Body of pancreas (tissue), 4 donors: ENCODE data around the gene MAP3K5. TPM values are rescaled to one million over a fixed set of nuclear protein-coding genes. Genes with fewer than 3 reads are reported as not detected.

Experiments
- ATAC-seq: fragments of 150-250 bp; one replicate; pipeline ENCODE4 v1.9.1; 2016
- DNase-seq, 4 donors: peaks; one replicate each; pipeline ENCODE4 v3.0.0-alpha.2; 2019
- H3K27ac ChIP-seq, 4 donors: fragments of 200-600 bp; sonication (generic); 1 replicate in 3 of 4; 2 replicates in 1 of 4; pipeline versions ENCODE4 v1.5.1 to v1.6.1; 2016 to 2019; ENCODE audit warnings: mild to moderate bottlenecking in 1 of 4, mixed read lengths in 1 of 4, moderate library complexity in 1 of 4
- H3K27me3 ChIP-seq, 2 donors: fragments of 200-600 bp; sonication (generic); one replicate each; pipeline ENCODE4 v1.6.0; 2016; ENCODE audit warnings: mild to moderate bottlenecking in 1 of 2
- H3K36me3 ChIP-seq, 2 donors: fragments of 200-600 bp; sonication (generic); replicated peaks in 1 of 2; 2 replicates each; pipeline ENCODE4 v1.5.1; 2016; ENCODE audit warnings: low read depth in 2 of 2; ENCODE audit not compliant: insufficient read depth in 1 of 2
- H3K4me1 ChIP-seq: fragments of 200-600 bp; sonication (generic); one replicate; pipeline ENCODE4 v1.6.0; 2016
- H3K4me3 ChIP-seq, 2 donors: fragments of 200-600 bp; sonication (generic); 1 replicate in 1 of 2; 2 replicates in 1 of 2; pipeline ENCODE4 v1.5.1; 2016 to 2019
- H3K9me3 ChIP-seq, 3 donors: fragments of 200-600 bp; sonication (generic); 1 replicate in 2 of 3; 2 replicates in 1 of 3; pipeline ENCODE4 v1.5.1; 2016
- CTCF ChIP-seq, 7 experiments: fragments of 450-650 bp in 4 of 7; fragments of 200-600 bp in 3 of 7; sonication (generic) in 3 of 7; IDR thresholded peaks; one replicate each; pipeline ENCODE4 v1.5.1; 2016 to 2019; ENCODE audit warnings: antibody characterized with exemption in 7 of 7
- POLR2A ChIP-seq, 3 donors: fragments of 450-650 bp; IDR thresholded peaks; one replicate each; pipeline ENCODE4 v1.6.1; 2016; ENCODE audit warnings: antibody characterized with exemption in 3 of 3, mild to moderate bottlenecking in 2 of 3
- WGBS, 2 donors: methylation state at CpG; one replicate each; pipeline ENCODE4 v1.1.5; 2017; 5-methylcytosine and 5-hydroxymethylcytosine counted together
- intact Hi-C: fragments of 100-400 bp; cut with DNase I; formaldehyde crosslinking; loops from one replicate; pipeline ENCODE4 v1.15.1; 2023
- total RNA-seq, 2 donors: library from RNA; depleted of rRNA; stranded (reverse); fragments of >200 nt; gene quantifications; one replicate each; pipeline ENCODE4 v1.1.0, GENCODE V29; 2016

The MAP3K5 gene
- total RNA-seq, 2 donors from 2014 or later, result 33.7 to 36.9 TPM

- ATAC-seq, result no peak
- Histone ChIP-seq H3K9me3 (no peaks in the 10 kb centered on the region), H3K4me1 (peaks cover 67% of the 10 kb centered on the region), H3K4me3 (no peak overlapping the region), H3K36me3 (no peaks in the 10 kb centered on the region), H3K27me3 (no peaks in the 10 kb centered on the region), H3K27ac (peak overlapping the region in 2 of 4 donors; percentile 3 to 14)
- intact Hi-C loops, result no loop called here
- DNase-seq, result no peak
- WGBS, 2 donors, result 79 to 81% methylated on average over 3 of the region's 3 CpGs
- no peak for TF ChIP-seq POLR2A (IDR thresholded peaks at IDR 0.05)
- no peak for TF ChIP-seq CTCF (IDR thresholded peaks at IDR 0.05)
Observed at GRCh38 chr6:136608991-136609390, 183.3 kb downstream of the MAP3K5 start.

- Histone ChIP-seq H3K27ac (peak overlapping the region in 2 of 4 donors; percentile 3 to 27), H3K9me3 (no peaks in the 10 kb centered on the region), H3K4me1 (peaks cover 67% of the 10 kb centered on the region), H3K27me3 (no peaks in the 10 kb centered on the region), H3K4me3 (no peak overlapping the region), H3K36me3 (peaks cover 0 to 2% of the 10 kb centered on the region in 2 donors)
- DNase-seq (peak; percentile 77 to 86 (median 81)), ATAC-seq (peak; percentile 78)
- WGBS, 2 donors, result 33 to 37% methylated on average over 12 of the region's 12 CpGs
- peak; percentile 47 to 85 (median 70) for TF ChIP-seq CTCF (IDR thresholded peaks at IDR 0.05)
- no peak for TF ChIP-seq POLR2A (IDR thresholded peaks at IDR 0.05)
- intact Hi-C loops, result no loop called here
Observed at GRCh38 chr6:136607932-136608772, 184.1 kb downstream of the MAP3K5 start.

- DNase-seq, result peak in 1 of 4 donors; percentile 37
- 36 to 41% methylated on average over 3 of the region's 3 CpGs for WGBS, 2 donors
Observed at GRCh38 chr6:136607204-136607931, 184.9 kb downstream of the MAP3K5 start.

GRCh38 chr6:136604928-136605510 lies 187.3 kb downstream of the MAP3K5 start:
- peaks cover 51% of the 10 kb centered on the region for H3K4me1 ChIP-seq

More at GRCh38 chr6:136607204-136607931, 184.9 kb downstream of the MAP3K5 start:
- Histone ChIP-seq H3K4me3 (no peak overlapping the region), H3K36me3 (peaks cover 0 to 2% of the 10 kb centered on the region in 2 donors), H3K4me1 (peaks cover 67% of the 10 kb centered on the region), H3K27ac (peak overlapping the region in 1 of 4 donors; percentile 27), H3K9me3 (no peaks in the 10 kb centered on the region), H3K27me3 (no peaks in the 10 kb centered on the region)
- ATAC-seq, result peak; percentile 33
- intact Hi-C loops, result no loop called here
- TF ChIP-seq POLR2A (IDR thresholded peaks at IDR 0.05) (no peak), CTCF (IDR thresholded peaks at IDR 0.05) (no peak)

More at GRCh38 chr6:136604928-136605510, 187.3 kb downstream of the MAP3K5 start:
- intact Hi-C loops, result no loop called here
- peaks cover 0 to 4% of the 10 kb centered on the region in 2 donors for H3K36me3 ChIP-seq
- ATAC-seq (no peak), DNase-seq (no peak)
- no peak overlapping the region for H3K4me3 ChIP-seq
- H3K27ac ChIP-seq, result no peak overlapping the region
- no peaks in the 10 kb centered on the region for H3K27me3 ChIP-seq
- TF ChIP-seq POLR2A (IDR thresholded peaks at IDR 0.05) (no peak), CTCF (IDR thresholded peaks at IDR 0.05) (no peak)
- no peaks in the 10 kb centered on the region for H3K9me3 ChIP-seq
- WGBS, 2 donors, result 42 to 45% methylated on average over 5 of the region's 5 CpGs
